SK-N-MC (cell line): ENCODE results near the gene COL4A4.

Experiments used
- EZH2 ChIP-seq: fragments of 200-600 bp; sonication (generic); IDR thresholded peaks from one replicate; pipeline ENCODE4 v1.6.1; 2017; ENCODE audit warnings: antibody characterized with exemption
- FOXP2 ChIP-seq: optimal IDR thresholded peaks from 2 replicates; pipeline ENCODE3; 2011; ENCODE audit warnings: mild to moderate bottlenecking, moderate library complexity; ENCODE audit not compliant: insufficient read depth; ENCODE audit errors: extremely low read length, control extremely low read depth
- POLR2AphosphoS5 ChIP-seq: IDR thresholded peaks from 2 replicates; pipeline ENCODE4 v1.6.1; 2012; ENCODE audit warnings: mild to moderate bottlenecking, low read depth, low read length, borderline replicate concordance

DNA sequence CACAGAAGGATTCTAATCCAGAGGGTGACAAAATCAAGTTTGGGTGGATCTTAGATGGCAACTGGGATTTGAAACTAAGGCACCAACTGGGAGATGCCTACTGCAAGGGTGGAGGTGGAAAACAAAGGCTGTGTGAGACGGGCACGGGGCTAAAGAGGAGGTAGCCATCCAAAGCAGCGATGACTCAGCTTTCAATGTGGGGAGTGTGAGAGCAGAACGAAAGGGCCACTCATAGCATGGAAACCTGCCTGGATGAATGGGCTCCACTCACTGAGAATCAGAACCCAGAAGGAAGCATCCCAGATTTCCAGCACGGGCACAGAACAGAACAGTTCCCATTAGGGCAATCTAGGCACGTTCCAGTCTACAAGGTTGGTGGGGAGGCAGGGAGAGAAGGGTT is 159.5 kb downstream of the COL4A4 start:
- TF ChIP-seq POLR2AphosphoS5 (no peak), EZH2 (no peak), FOXP2 (no peak)
